GM12892 (cell line): ENCODE data around the gene NDC80.

Experiments used
- POLR2A ChIP-seq: IDR thresholded peaks from 2 replicates; pipeline ENCODE4 v1.6.1; 2011; ENCODE audit warnings: low read depth, low read length, control low read depth
- POLR2AphosphoS5 ChIP-seq: IDR thresholded peaks from 2 replicates; pipeline ENCODE4 v1.6.1; 2011; ENCODE audit warnings: low read depth, low read length, control low read depth
- TAF1 ChIP-seq: IDR thresholded peaks from 2 replicates; pipeline ENCODE4 v1.6.1; 2011; ENCODE audit warnings: low read depth, mild to moderate bottlenecking, control low read depth, low read length, borderline replicate concordance

DNA sequence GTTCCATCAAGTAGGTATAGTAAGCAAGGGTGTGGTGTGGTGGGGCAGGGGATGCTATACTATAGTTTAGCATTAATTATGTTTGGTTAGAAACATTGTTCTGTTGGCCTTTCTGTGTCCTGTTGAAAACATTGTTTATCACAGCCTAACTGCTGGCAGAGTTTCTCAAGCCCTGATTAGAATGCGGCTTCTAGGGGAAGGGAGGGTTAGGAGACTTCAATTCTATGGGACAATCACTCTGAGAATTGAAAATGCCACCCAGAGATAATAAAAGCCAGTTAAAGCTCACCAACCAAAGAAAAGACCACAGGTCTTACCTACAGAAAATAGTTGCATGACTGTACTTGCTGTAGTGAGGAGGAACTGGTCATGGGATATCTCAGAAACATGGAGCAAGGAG is 64.2 kb downstream of the NDC80 start:
- no peak for TF ChIP-seq POLR2AphosphoS5
- no peak for TF ChIP-seq POLR2A
- no peak for TF ChIP-seq TAF1
